H1 (cell line): Measurements from ENCODE around the gene SMYD4. TPM values are rescaled to one million over a fixed set of nuclear protein-coding genes. Genes with fewer than 3 reads are reported as not detected.
A peak's percentile ranks its signal among the peaks of the same experiment; 100 is the strongest.

ENCODE experiments used
- CTCF ChIA-PET: fragments of 300-600 bp; sonication (Branson Sonifier 250); formaldehyde crosslinking; loops from one replicate; lab custom pipeline; 2021; ENCODE audit not compliant: partially characterized antibody; lab: Charles Lee
- POLR2A ChIA-PET: fragments of 300-600 bp; sonication (Branson Sonifier 250); formaldehyde crosslinking; loops from one replicate; lab custom pipeline; 2021; ENCODE audit warnings: inconsistent platforms; ENCODE audit not compliant: partially characterized antibody; lab: Charles Lee
- DNase-seq, 2 experiments: peaks; one replicate each; pipeline versions ENCODE4 v3.0.0 to v3.0.0-alpha.2; 2010 to 2022; ENCODE audit warnings: low spot score in 2 of 2, low read depth in 1 of 2, mixed read lengths in 1 of 2
- FAIRE-seq: peaks from 2 replicates; lab custom pipeline; 2011; peaks lifted over from hg19 to GRCh38; lab: Jason Lieb, UNC
- H2AFZ ChIP-seq: 2 replicates; pipeline ENCODE4 v1.8.1; 2012; ENCODE audit warnings: low read length, inconsistent platforms
- H2AK5ac ChIP-seq: 2 replicates; pipeline ENCODE4 v1.6.1; 2013; ENCODE audit warnings: low read depth, low read length
- H2BK120ac ChIP-seq: replicated peaks from 2 replicates; pipeline ENCODE3; 2013; ENCODE audit warnings: low read depth, low read length, inconsistent platforms
- H2BK12ac ChIP-seq: 2 replicates; pipeline ENCODE4 v1.6.1; 2013; ENCODE audit warnings: low read depth, low read length
- H2BK15ac ChIP-seq: 2 replicates; pipeline ENCODE4 v1.6.1; 2013; ENCODE audit warnings: low read length
- H2BK20ac ChIP-seq: 2 replicates; pipeline ENCODE4 v1.6.1; 2013; ENCODE audit warnings: low read length
- H2BK5ac ChIP-seq: 2 replicates; pipeline ENCODE4 v1.6.1; 2013; ENCODE audit warnings: low read depth, low read length
- H3K14ac ChIP-seq: 2 replicates; pipeline ENCODE4 v1.6.1; 2013; ENCODE audit warnings: inconsistent platforms; ENCODE audit not compliant: insufficient read length
- H3K18ac ChIP-seq: 2 replicates; pipeline ENCODE4 v1.6.1; 2013; ENCODE audit warnings: low read length; ENCODE audit errors: extremely low read depth
- H3K23ac ChIP-seq: 2 replicates; pipeline ENCODE4 v1.6.1; 2013; ENCODE audit warnings: inconsistent platforms; ENCODE audit not compliant: insufficient read length
- H3K23me2 ChIP-seq: 2 replicates; pipeline ENCODE4 v1.6.1; 2013; ENCODE audit warnings: low read depth, low read length
- H3K27ac ChIP-seq: 2 replicates; pipeline ENCODE4 v1.6.1; 2011; ENCODE audit warnings: low read depth, low read length, inconsistent platforms
- H3K27me3 ChIP-seq, 4 experiments: replicated peaks in 1 of 4; 1 replicate in 1 of 4; 2 replicates in 3 of 4; pipeline versions ENCODE4 v1.6.1 to v1.8.1; 2011 to 2013; ENCODE audit warnings: low read length in 3 of 4, mild to moderate bottlenecking in 3 of 4, inconsistent platforms in 2 of 4, mixed read lengths in 2 of 4, moderate library complexity in 1 of 4; ENCODE audit not compliant: control insufficient read depth in 3 of 4, insufficient read depth in 3 of 4; ENCODE audit errors: extremely low read depth in 1 of 4
- H3K36me3 ChIP-seq, 4 experiments: 2 replicates each; pipeline versions ENCODE4 v1.6.1 to v1.8.1; 2011 to 2013; ENCODE audit warnings: mild to moderate bottlenecking in 4 of 4, low read length in 3 of 4, moderate library complexity in 2 of 4, control low read depth in 1 of 4, inconsistent platforms in 1 of 4; ENCODE audit not compliant: insufficient read depth in 4 of 4, control insufficient read depth in 2 of 4
- H3K4ac ChIP-seq: replicated peaks from 2 replicates; pipeline ENCODE3; 2013; ENCODE audit warnings: low read length, low read depth, mixed read lengths, inconsistent platforms; ENCODE audit not compliant: insufficient read length
- H3K4me1 ChIP-seq, 4 experiments: replicated peaks in 1 of 4; 1 replicate in 1 of 4; 2 replicates in 3 of 4; pipeline versions ENCODE4 v1.6.1 to v1.8.1; 2011 to 2013; ENCODE audit warnings: low read length in 3 of 4, inconsistent platforms in 2 of 4, mixed read lengths in 1 of 4; ENCODE audit not compliant: insufficient read depth in 4 of 4, control insufficient read depth in 3 of 4
- H3K4me2 ChIP-seq, 2 experiments: 2 replicates each; pipeline versions ENCODE4 v1.6.1 to v1.8.1; 2011 to 2013; ENCODE audit warnings: low read depth in 2 of 2, low read length in 2 of 2, control low read depth in 1 of 2, inconsistent platforms in 1 of 2, mild to moderate bottlenecking in 1 of 2; ENCODE audit not compliant: insufficient read depth in 1 of 2
- H3K4me3 ChIP-seq, 4 experiments: fragments of 200-600, 300-600 bp in 1 of 4; sonication (generic), shearing (Covaris generic), sonication (Bioruptor Twin) in 1 of 4; 2 replicates each; pipeline versions ENCODE4 v1.5.1 to v1.8.1; 2011 to 2016; ENCODE audit warnings: low read length in 4 of 4, low read depth in 3 of 4, control low read depth in 2 of 4, inconsistent platforms in 2 of 4, mild to moderate bottlenecking in 2 of 4, mixed read lengths in 1 of 4, moderate library complexity in 1 of 4; ENCODE audit not compliant: insufficient read depth in 2 of 4; ENCODE audit errors: extremely low read depth in 1 of 4
- H3K56ac ChIP-seq: replicated peaks from 2 replicates; pipeline ENCODE3; 2013; ENCODE audit warnings: low read depth, mild to moderate bottlenecking, mixed read lengths, low read length, inconsistent platforms; ENCODE audit not compliant: insufficient read length
- H3K79me1 ChIP-seq: 2 replicates; pipeline ENCODE4 v1.6.1; 2013; ENCODE audit warnings: low read depth, low read length, control low read depth
- H3K79me2 ChIP-seq, 2 experiments: 2 replicates each; pipeline versions ENCODE4 v1.6.1 to v1.8.1; 2012 to 2013; ENCODE audit warnings: low read length in 2 of 2, mild to moderate bottlenecking in 2 of 2, inconsistent platforms in 1 of 2; ENCODE audit not compliant: insufficient read depth in 2 of 2, control insufficient read depth in 1 of 2
- H3K9ac ChIP-seq, 4 experiments: replicated peaks in 1 of 4; 1 replicate in 1 of 4; 2 replicates in 3 of 4; pipeline versions ENCODE4 v1.6.1 to v1.8.1; 2011 to 2013; ENCODE audit warnings: low read depth in 3 of 4, low read length in 3 of 4, control low read depth in 2 of 4, mild to moderate bottlenecking in 2 of 4, moderate library complexity in 2 of 4, inconsistent platforms in 1 of 4; ENCODE audit errors: extremely low read depth in 1 of 4
- H3K9me3 ChIP-seq, 2 experiments: 2 replicates each; pipeline versions ENCODE4 v1.6.1 to v1.8.1; 2012 to 2013; ENCODE audit warnings: mild to moderate bottlenecking in 2 of 2, moderate library complexity in 2 of 2, control low read depth in 1 of 2, inconsistent platforms in 1 of 2, low read depth in 1 of 2, low read length in 1 of 2, mixed read lengths in 1 of 2; ENCODE audit not compliant: insufficient read depth in 2 of 2
- H4K20me1 ChIP-seq, 2 experiments: replicated peaks in 1 of 2; 2 replicates each; pipeline versions ENCODE3 to v1.8.1; 2011 to 2013; ENCODE audit warnings: inconsistent platforms in 2 of 2, low read length in 2 of 2, mild to moderate bottlenecking in 1 of 2; ENCODE audit not compliant: insufficient read depth in 2 of 2, control insufficient read depth in 1 of 2
- H4K5ac ChIP-seq: 2 replicates; pipeline ENCODE4 v1.6.1; 2013; ENCODE audit warnings: low read length, low read depth, mixed read lengths, inconsistent platforms; ENCODE audit not compliant: insufficient read length
- H4K8ac ChIP-seq: 2 replicates; pipeline ENCODE4 v1.8.0; 2013; ENCODE audit warnings: mild to moderate bottlenecking, moderate library complexity, low read length, inconsistent platforms; ENCODE audit not compliant: insufficient read depth; ENCODE audit errors: extremely low read depth
- H4K91ac ChIP-seq: replicated peaks from 2 replicates; pipeline ENCODE3; 2013; ENCODE audit warnings: low read length, mixed read lengths, inconsistent platforms; ENCODE audit not compliant: insufficient read length
- EZH2 ChIP-seq: fragments of 200-600 bp; sonication (generic); IDR thresholded peaks from 2 replicates; pipeline ENCODE4 v1.7.1; 2012; ENCODE audit warnings: low read depth, mild to moderate bottlenecking, moderate library complexity, low read length, inconsistent platforms; ENCODE audit not compliant: severe bottlenecking
- NANOG ChIP-seq: IDR thresholded peaks from 2 replicates; pipeline ENCODE4 v1.6.1; 2011; ENCODE audit warnings: low read length, low read depth, mild to moderate bottlenecking, inconsistent platforms; ENCODE audit not compliant: insufficient read depth, poor library complexity, severe bottlenecking
- NRF1 ChIP-seq: IDR thresholded peaks from 2 replicates; pipeline ENCODE4 v1.6.1; 2011; ENCODE audit warnings: mild to moderate bottlenecking, low read depth, low read length, improper control_type of control experiment
- RBBP5 ChIP-seq: IDR thresholded peaks from 2 replicates; pipeline ENCODE4 v1.7.1; 2012; ENCODE audit warnings: low read depth, mild to moderate bottlenecking, inconsistent platforms, low read length, moderate library complexity, borderline replicate concordance
- RXRA ChIP-seq: IDR thresholded peaks from 2 replicates; pipeline ENCODE4 v1.6.1; 2011; ENCODE audit warnings: low read depth, mild to moderate bottlenecking, low read length, moderate library complexity; ENCODE audit not compliant: insufficient read depth
- SIX5 ChIP-seq: IDR thresholded peaks from 2 replicates; pipeline ENCODE4 v1.6.1; 2011; ENCODE audit warnings: mild to moderate bottlenecking, low read depth, low read length
- SP1 ChIP-seq: IDR thresholded peaks from 2 replicates; pipeline ENCODE4 v1.6.1; 2011; ENCODE audit warnings: low read depth, low read length
- USF2 ChIP-seq: IDR thresholded peaks from 2 replicates; pipeline ENCODE4 v1.6.1; 2011; ENCODE audit warnings: low read length, improper control_type of control experiment
- WGBS, 2 experiments: shearing (Covaris generic) in 1 of 2; methylation state at CpG; one replicate each; pipeline versions ENCODE4 v1.1.6 to v1.1.7; 2013 to 2015; ENCODE audit warnings: low lambda C conversion rate in 2 of 2, mixed read lengths in 2 of 2, inconsistent platforms in 1 of 2, low coverage in 1 of 2, missing lambda C conversion rate in 1 of 2; ENCODE audit not compliant: insufficient replicate concordance in 2 of 2, insufficient coverage in 1 of 2, insufficient read length in 1 of 2; ENCODE audit errors: extremely low coverage in 1 of 2, missing lambda C conversion rate in 1 of 2; 5-methylcytosine and 5-hydroxymethylcytosine counted together
- polyA plus RNA-seq, 7 experiments: library from polyadenylated mRNA; depleted of rRNA in 3 of 7; stranded (reverse) in 5 of 7; unstranded in 2 of 7; fragments of >200 nt in 5 of 7; fragments of 200-250 nt in 2 of 7; gene quantifications; 1 replicate in 5 of 7; 2 replicates in 1 of 7; 4 replicates in 1 of 7; pipeline versions ENCODE4 v1.2.1 to v1.2.3, GENCODE V29; 2011 to 2013; ENCODE audit warnings: missing spikeins in 2 of 7, mixed read lengths in 2 of 7
- total RNA-seq: library from RNA; stranded (reverse); fragmentation: NEBNext Ultra II Directional; extraction: Animal tissue kit (Norgen Biotek cat#: 25700); gene quantifications from 2 replicates; pipeline ENCODE4 v1.2.1, GENCODE V29; 2021
- TF ChIP-seq, protein P1 (sequence below): IDR thresholded peaks from 2 replicates; pipeline ENCODE4 v1.6.1; 2012; ENCODE audit warnings: inconsistent platforms

Gene SMYD4
- total and polyA plus RNA-seq, 2 of the 8 experiments (the other 6 are each of a cell fraction or from before 2014, with no cell fraction given): 10.5 to 23.4 TPM

- Histone ChIP-seq H4K8ac (peak overlapping the region; percentile 66; the same call in 1 of the 2 replicates), H3K23me2 (peaks cover 9% of the 10 kb centered on the region; the same call in 1 of the 2 replicates), H4K5ac (peak overlapping the region; percentile 38), H3K23ac (no peak overlapping the region), H3K9ac (peak overlapping the region in 1 of 4 experiments; percentile 1; a peak in 3 of 7 replicates), H2AK5ac (peak overlapping the region; percentile 75; the same call in 1 of the 2 replicates), H2BK120ac (peak overlapping the region; percentile 90), H3K27ac (no peak overlapping the region; the same call in 1 of the 2 replicates), H3K79me2 (no peaks in the 10 kb centered on the region), H2BK5ac (peak overlapping the region; percentile 80; the same call in 1 of the 2 replicates), H3K4ac (peak overlapping the region; percentile 57), H3K79me1 (no peaks in the 10 kb centered on the region), H2BK15ac (peak overlapping the region; percentile 95), H3K9me3 (no peaks in the 10 kb centered on the region), H3K56ac (no peak overlapping the region), H2BK12ac (peak overlapping the region; percentile 62; the same call in 1 of the 2 replicates), H3K27me3 (no peaks in the 10 kb centered on the region; a peak in 2 of 7 replicates), H3K4me2 (peak overlapping the region; percentile 65 to 86), H2AFZ (peak overlapping the region; percentile 6; the same call in 1 of the 2 replicates), H3K36me3 (no peaks in the 10 kb centered on the region), H3K4me1 (peaks cover 0 to 25% (median 21%) of the 10 kb centered on the region in 4 experiments; a peak in 6 of 7 replicates), H4K91ac (peak overlapping the region; percentile 91), H4K20me1 (no peaks in the 10 kb centered on the region), H3K14ac (peak overlapping the region; percentile 34), H3K4me3 (peak overlapping the region; percentile 26 to 54 (median 38); a peak in 6 of 8 replicates), H2BK20ac (peak overlapping the region; percentile 90), H3K18ac (peak overlapping the region; percentile 87)
- FAIRE-seq (no peak), DNase-seq (no peak)
- ChIA-PET CTCF (interaction anchor here (1.0 to 2.7 kb wide), 8 partner anchors 8 to 94 kb away, joined by 3 to 29 read pairs (median 6); partner anchors contain the start of gene WDR81), POLR2A (interaction anchor here (0.6 to 3.2 kb wide), 22 partner anchors 8 to 113 kb away, joined by 3 to 31 read pairs (median 5); partner anchors contain the start of genes RILP, TLCD2 and WDR81)
- WGBS, 2 experiments: 42% methylated on average over 17 of the region's 21 CpGs; no CpG with 5 or more reads in 1 of the 2 experiments
- no peak for TF ChIP-seq RBBP5
- TF ChIP-seq EZH2: no peak
- TF ChIP-seq, protein P1, sequence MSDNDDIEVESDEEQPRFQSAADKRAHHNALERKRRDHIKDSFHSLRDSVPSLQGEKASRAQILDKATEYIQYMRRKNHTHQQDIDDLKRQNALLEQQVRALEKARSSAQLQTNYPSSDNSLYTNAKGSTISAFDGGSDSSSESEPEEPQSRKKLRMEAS: no peak
- TF ChIP-seq USF2: no peak
- no peak for TF ChIP-seq SP1
- no peak for TF ChIP-seq RXRA
- no peak for TF ChIP-seq NANOG
- TF ChIP-seq NRF1: no peak
- no peak for TF ChIP-seq SIX5
Observed at GRCh38 chr17:1762233-1762900, 67.3 kb downstream of the SMYD4 start.
